GM12874 (cell line): ENCODE data around the gene TBC1D14.

ENCODE experiments used
- CTCF ChIP-seq: IDR thresholded peaks from 2 replicates; pipeline ENCODE4 v1.5.1; 2011; ENCODE audit warnings: low read depth, mild to moderate bottlenecking, control low read depth, low read length, moderate library complexity; ENCODE audit not compliant: insufficient read depth

Gene TBC1D14

GRCh38 chr4:6891436-6892170 lies 18.0 kb upstream of the TBC1D14 start:
- TF ChIP-seq CTCF: no peak

DNA sequence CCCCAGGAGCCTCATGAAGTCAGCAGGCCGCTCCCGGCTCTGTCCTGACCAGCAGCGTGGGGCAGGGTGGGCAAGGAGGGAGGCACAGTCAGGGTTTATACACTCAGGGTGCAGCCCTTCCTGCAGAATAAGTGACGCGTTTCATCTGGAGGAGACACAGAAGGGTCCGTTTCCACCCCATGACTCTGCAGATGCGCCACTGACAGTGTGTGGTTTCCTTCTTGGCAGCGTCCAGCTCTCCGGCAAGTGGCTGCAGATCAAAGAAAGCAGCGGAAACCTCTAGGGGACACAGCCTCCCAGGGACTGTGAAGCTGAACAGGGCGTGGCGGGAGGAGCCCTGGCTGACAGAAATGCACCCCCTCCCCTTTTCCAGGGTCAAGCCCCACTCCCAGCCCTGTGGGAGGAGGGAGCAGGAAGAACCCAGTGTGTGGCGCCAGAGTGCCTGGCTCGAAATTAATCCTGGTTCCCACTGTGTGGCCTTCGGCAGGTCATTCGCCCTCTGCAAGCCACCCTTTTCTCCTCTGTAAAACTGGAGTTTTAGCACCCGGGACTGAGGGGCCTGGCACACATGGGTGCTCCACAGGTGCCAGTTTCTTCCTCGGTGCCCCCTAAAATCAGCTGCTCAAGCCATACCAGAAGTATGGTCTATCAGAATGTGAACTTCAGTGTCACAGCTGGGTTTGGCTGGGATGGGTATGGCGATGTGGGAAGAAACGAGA lies 17.3 kb upstream of the TBC1D14 start:
- TF ChIP-seq CTCF: no peak

- TF ChIP-seq CTCF: no peak
Observed at GRCh38 chr4:6892909-6893202, 16.8 kb upstream of the TBC1D14 start.

DNA sequence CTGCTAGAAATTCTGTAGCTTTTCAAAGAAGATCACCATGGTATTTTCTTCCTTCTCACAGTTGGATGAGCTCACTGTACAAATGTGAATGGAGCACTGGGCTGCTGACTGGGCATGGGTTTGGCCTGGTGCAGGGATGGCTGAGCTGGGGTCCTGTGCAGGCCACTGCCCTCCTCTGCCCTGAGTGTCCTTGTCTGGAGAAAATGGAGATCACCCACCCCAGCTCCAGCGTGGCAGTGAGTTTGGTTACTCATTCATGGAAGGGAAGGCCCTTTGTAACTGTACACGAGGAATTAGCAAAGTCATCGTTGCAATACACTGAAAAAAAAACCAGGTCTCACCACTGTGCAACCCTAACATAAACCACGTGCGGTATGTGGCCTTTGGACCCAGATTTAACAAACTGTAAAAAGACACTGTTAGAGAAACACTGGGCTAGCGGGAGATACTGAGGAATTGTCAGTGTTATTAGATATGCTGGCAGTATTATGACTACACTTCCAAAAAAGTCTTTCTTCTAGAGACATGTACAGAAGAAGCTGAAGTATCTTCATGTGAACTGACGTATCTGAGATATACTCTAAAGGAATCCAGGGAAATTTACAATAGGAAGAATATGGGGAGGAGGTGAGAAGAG lies 16.1 kb upstream of the TBC1D14 start:
- no peak for TF ChIP-seq CTCF

GRCh38 chr4:6894086-6894478 lies 15.5 kb upstream of the TBC1D14 start:
- TF ChIP-seq CTCF: no peak

GRCh38 chr4:6894528-6895498 lies 14.8 kb upstream of the TBC1D14 start:
- TF ChIP-seq CTCF: no peak

DNA sequence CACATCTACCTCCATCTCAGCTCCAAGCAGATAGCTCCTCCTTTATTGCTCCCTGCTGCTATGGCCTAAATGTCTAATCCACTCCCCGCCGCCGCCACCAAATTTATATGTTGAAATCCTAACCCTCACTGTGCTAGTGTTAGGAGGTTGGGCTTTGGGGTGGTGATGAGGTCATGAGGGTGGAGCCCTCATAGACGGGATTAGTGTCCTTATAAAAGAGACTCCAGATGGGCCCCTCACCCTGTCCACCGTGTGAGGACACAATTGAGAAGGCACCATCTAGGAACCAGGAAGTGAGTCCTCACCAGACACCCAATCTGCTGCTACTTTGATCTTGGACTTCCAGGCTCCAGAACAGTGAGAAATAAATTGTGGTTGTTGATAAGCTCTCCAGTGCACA lies 13.6 kb upstream of the TBC1D14 start:
- no peak for TF ChIP-seq CTCF
